ENCODE data around the gene KRTAP5-4.
"Not testable (repeated sequence)": the region's sequence is repeated elsewhere in the genome, so short reads cannot be mapped to it uniquely, and the experiment has no call there.

KRTAP5-4 gene

DNA sequence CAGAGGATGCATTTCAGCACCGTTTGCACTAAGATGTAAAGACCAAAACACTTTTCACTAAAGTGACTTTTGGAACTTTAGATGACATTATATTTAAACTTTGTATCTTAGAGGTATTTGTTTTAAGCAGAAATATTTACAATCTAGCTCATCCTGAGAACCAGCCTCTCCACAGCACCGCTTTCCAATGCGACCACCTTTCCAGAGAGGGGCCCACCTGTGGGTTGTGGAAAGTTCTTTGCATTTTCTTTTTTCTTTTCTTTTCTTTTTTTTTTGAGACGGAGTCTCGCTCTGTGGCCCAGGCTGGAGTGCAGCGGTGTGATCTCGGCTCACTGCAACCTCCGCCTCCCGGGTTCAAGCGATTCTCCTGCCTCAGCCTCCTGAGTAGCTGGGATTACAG, 24.6 kb upstream of the KRTAP5-4 start:
- H2BK5ac ChIP-seq (ENCODE audit: low read length); H2AFZ ChIP-seq (ENCODE audit: low read length); H4K91ac ChIP-seq (ENCODE audit: low read depth, low read length, poor library complexity); H3K4ac ChIP-seq (ENCODE audit: low read length); H3K4me3 ChIP-seq (ENCODE audit: low read length in 2 of 2); H3K27ac ChIP-seq (replicated peaks; ENCODE audit: low read length); H2BK15ac ChIP-seq (ENCODE audit: low read length); H2BK12ac ChIP-seq (ENCODE audit: low read length); H3K23ac ChIP-seq (ENCODE audit: low read depth, low read length, poor library complexity); H3K79me1 ChIP-seq (ENCODE audit: low read depth, low read length); H3K4me2 ChIP-seq (ENCODE audit: insufficient read depth, low read length, poor library complexity, severe bottlenecking); H3K14ac ChIP-seq (ENCODE audit: low read length); H3K9ac ChIP-seq (ENCODE audit: low read depth, low read length, poor library complexity); H2AK5ac ChIP-seq (ENCODE audit: low read depth, low read length); H3K4me1 ChIP-seq (ENCODE audit: control insufficient read depth in 2 of 2, insufficient read depth in 1 of 2, low read depth in 1 of 2, low read length in 2 of 2); H3K9me3 ChIP-seq (replicated peaks in 1 of 2; ENCODE audit: control insufficient read depth in 2 of 2, insufficient read depth in 1 of 2, low read depth in 1 of 2, low read length in 2 of 2); H3K36me3 ChIP-seq (replicated peaks in 1 of 2; ENCODE audit: control insufficient read depth in 2 of 2, insufficient read depth in 2 of 2, low read length in 2 of 2); DNase-seq (ENCODE audit: low spot score); H2BK120ac ChIP-seq (ENCODE audit: low read depth, low read length); H4K8ac ChIP-seq (ENCODE audit: low read depth, low read length); H3K18ac ChIP-seq (ENCODE audit: low read length): not testable (repeated sequence)
- peaks cover 0 to 29% (median 2%) of the 10 kb centered on the region in 3 experiments for H3K27me3 ChIP-seq (ENCODE audit: control insufficient read depth in 3 of 3, insufficient read depth in 3 of 3, low read depth in 1 of 3, low read length in 3 of 3)
- WGBS, 2 donors (ENCODE audit: extremely low coverage in 2 of 2, insufficient read length in 2 of 2, insufficient replicate concordance in 1 of 2) = no CpG with 5 or more reads among the region's 10 CpGs

GRCh38 chr11:1645357-1645821, 23.5 kb upstream of the KRTAP5-4 start:
- Histone ChIP-seq H2AK5ac (ENCODE audit: low read depth, low read length) (peak overlapping the region; percentile 8), H3K27me3 (ENCODE audit: control insufficient read depth in 3 of 3, insufficient read depth in 3 of 3, low read depth in 1 of 3, low read length in 3 of 3) (peaks cover 0 to 31% (median 0%) of the 10 kb centered on the region in 3 experiments), H3K4me1 (ENCODE audit: control insufficient read depth in 2 of 2, insufficient read depth in 1 of 2, low read depth in 1 of 2, low read length in 2 of 2) (no peaks in the 10 kb centered on the region), H3K14ac (ENCODE audit: low read length) (no peak overlapping the region), H4K91ac (ENCODE audit: low read depth, low read length, poor library complexity) (no peak overlapping the region), H2BK12ac (ENCODE audit: low read length) (peak overlapping the region; percentile 26), H3K9me3 (replicated peaks in 1 of 2; ENCODE audit: control insufficient read depth in 2 of 2, insufficient read depth in 1 of 2, low read depth in 1 of 2, low read length in 2 of 2) (no peaks in the 10 kb centered on the region), H3K79me1 (ENCODE audit: low read depth, low read length) (no peaks in the 10 kb centered on the region), H3K9ac (ENCODE audit: low read depth, low read length, poor library complexity) (no peak overlapping the region), H2BK15ac (ENCODE audit: low read length) (peak overlapping the region; percentile 27), H3K4ac (ENCODE audit: low read length) (no peak overlapping the region), H3K18ac (ENCODE audit: low read length) (no peak overlapping the region), H2BK5ac (ENCODE audit: low read length) (no peak overlapping the region), H4K8ac (ENCODE audit: low read depth, low read length) (no peak overlapping the region), H3K4me3 (ENCODE audit: low read length in 2 of 2) (no peak overlapping the region), H3K27ac (replicated peaks; ENCODE audit: low read length) (no peak overlapping the region), H3K23ac (ENCODE audit: low read depth, low read length, poor library complexity) (no peak overlapping the region), H3K36me3 (replicated peaks in 1 of 2; ENCODE audit: control insufficient read depth in 2 of 2, insufficient read depth in 2 of 2, low read length in 2 of 2) (no peaks in the 10 kb centered on the region), H2AFZ (ENCODE audit: low read length) (no peak overlapping the region), H2BK120ac (ENCODE audit: low read depth, low read length) (no peak overlapping the region), H3K4me2 (ENCODE audit: insufficient read depth, low read length, poor library complexity, severe bottlenecking) (no peak overlapping the region)
- no peak for DNase-seq (ENCODE audit: low spot score)
- no CpG with 5 or more reads among the region's 12 CpGs for WGBS, 2 donors (ENCODE audit: extremely low coverage in 2 of 2, insufficient read length in 2 of 2, insufficient replicate concordance in 1 of 2)

- WGBS, 2 donors (ENCODE audit: extremely low coverage in 2 of 2, insufficient read length in 2 of 2, insufficient replicate concordance in 1 of 2) = no CpG with 5 or more reads among the region's 20 CpGs
- H2BK15ac ChIP-seq (ENCODE audit: low read length) = peak overlapping the region; percentile 26
Observed at GRCh38 chr11:1644601-1645356, 22.8 kb upstream of the KRTAP5-4 start.

DNA sequence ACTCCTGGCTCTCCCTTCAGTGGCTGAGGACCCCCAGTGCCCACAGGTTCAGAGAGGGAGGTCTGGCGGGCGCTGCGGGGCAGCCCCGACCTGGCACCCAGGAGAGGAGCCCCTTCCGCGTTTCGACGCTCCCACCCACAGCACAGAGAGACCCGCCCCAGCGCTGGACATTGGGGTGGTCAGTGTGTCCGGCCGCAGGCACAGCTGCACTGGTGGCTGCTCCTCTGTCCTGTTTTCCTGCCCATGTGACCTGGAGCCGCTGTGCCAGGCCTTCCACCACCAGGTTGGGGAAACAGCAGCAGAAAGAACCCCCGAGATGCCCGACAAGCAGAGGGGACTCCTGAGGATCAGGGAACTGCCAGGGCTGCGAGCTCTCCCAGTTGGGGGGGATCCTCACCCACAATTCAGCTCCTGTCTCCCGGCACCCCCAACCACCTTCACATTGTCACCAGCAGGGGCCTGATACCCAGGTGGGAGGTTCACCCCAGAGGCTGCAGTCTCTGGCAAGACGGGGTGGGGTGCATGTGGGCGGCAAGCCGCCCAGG, 21.3 kb upstream of the KRTAP5-4 start:
- Histone ChIP-seq H3K4me3 (ENCODE audit: low read length in 2 of 2) (no peak overlapping the region), H3K27ac (replicated peaks; ENCODE audit: low read length) (no peak overlapping the region), H3K23ac (ENCODE audit: low read depth, low read length, poor library complexity) (no peak overlapping the region), H3K18ac (ENCODE audit: low read length) (peak overlapping the region; percentile 48), H2AK5ac (ENCODE audit: low read depth, low read length) (peak overlapping the region; percentile 83), H3K4me2 (ENCODE audit: insufficient read depth, low read length, poor library complexity, severe bottlenecking) (no peak overlapping the region), H3K9me3 (replicated peaks in 1 of 2; ENCODE audit: control insufficient read depth in 2 of 2, insufficient read depth in 1 of 2, low read depth in 1 of 2, low read length in 2 of 2) (no peaks in the 10 kb centered on the region), H3K36me3 (replicated peaks in 1 of 2; ENCODE audit: control insufficient read depth in 2 of 2, insufficient read depth in 2 of 2, low read length in 2 of 2) (no peaks in the 10 kb centered on the region), H2BK5ac (ENCODE audit: low read length) (peak overlapping the region; percentile 53), H4K8ac (ENCODE audit: low read depth, low read length) (no peak overlapping the region), H2BK15ac (ENCODE audit: low read length) (no peak overlapping the region), H3K4me1 (ENCODE audit: control insufficient read depth in 2 of 2, insufficient read depth in 1 of 2, low read depth in 1 of 2, low read length in 2 of 2) (no peaks in the 10 kb centered on the region), H4K91ac (ENCODE audit: low read depth, low read length, poor library complexity) (no peak overlapping the region), H3K14ac (ENCODE audit: low read length) (no peak overlapping the region), H3K79me1 (ENCODE audit: low read depth, low read length) (no peaks in the 10 kb centered on the region), H3K4ac (ENCODE audit: low read length) (no peak overlapping the region), H3K9ac (ENCODE audit: low read depth, low read length, poor library complexity) (no peak overlapping the region), H2BK120ac (ENCODE audit: low read depth, low read length) (no peak overlapping the region), H2BK12ac (ENCODE audit: low read length) (peak overlapping the region; percentile 84), H2AFZ (ENCODE audit: low read length) (no peak overlapping the region), H3K27me3 (ENCODE audit: control insufficient read depth in 3 of 3, insufficient read depth in 3 of 3, low read depth in 1 of 3, low read length in 3 of 3) (peaks cover 0 to 50% (median 0%) of the 10 kb centered on the region in 3 experiments)
- no peak for DNase-seq (ENCODE audit: low spot score)
- no CpG with 5 or more reads among the region's 20 CpGs for WGBS, 2 donors (ENCODE audit: extremely low coverage in 2 of 2, insufficient read length in 2 of 2, insufficient replicate concordance in 1 of 2)

More at GRCh38 chr11:1644601-1645356, 22.8 kb upstream of the KRTAP5-4 start:
- Histone ChIP-seq H4K91ac (ENCODE audit: low read depth, low read length, poor library complexity) (no peak overlapping the region), H3K9me3 (replicated peaks in 1 of 2; ENCODE audit: control insufficient read depth in 2 of 2, insufficient read depth in 1 of 2, low read depth in 1 of 2, low read length in 2 of 2) (no peaks in the 10 kb centered on the region), H2BK12ac (ENCODE audit: low read length) (no peak overlapping the region), H3K4me2 (ENCODE audit: insufficient read depth, low read length, poor library complexity, severe bottlenecking) (no peak overlapping the region), H3K9ac (ENCODE audit: low read depth, low read length, poor library complexity) (no peak overlapping the region), H2BK5ac (ENCODE audit: low read length) (no peak overlapping the region), H3K18ac (ENCODE audit: low read length) (peak overlapping the region; percentile 13), H3K79me1 (ENCODE audit: low read depth, low read length) (no peaks in the 10 kb centered on the region), H2AK5ac (ENCODE audit: low read depth, low read length) (peak overlapping the region; percentile 8), H4K8ac (ENCODE audit: low read depth, low read length) (no peak overlapping the region), H3K23ac (ENCODE audit: low read depth, low read length, poor library complexity) (no peak overlapping the region), H2AFZ (ENCODE audit: low read length) (no peak overlapping the region), H3K4me1 (ENCODE audit: control insufficient read depth in 2 of 2, insufficient read depth in 1 of 2, low read depth in 1 of 2, low read length in 2 of 2) (no peaks in the 10 kb centered on the region), H2BK120ac (ENCODE audit: low read depth, low read length) (no peak overlapping the region), H3K27me3 (ENCODE audit: control insufficient read depth in 3 of 3, insufficient read depth in 3 of 3, low read depth in 1 of 3, low read length in 3 of 3) (peaks cover 0 to 37% (median 0%) of the 10 kb centered on the region in 3 experiments), H3K4me3 (ENCODE audit: low read length in 2 of 2) (no peak overlapping the region), H3K27ac (replicated peaks; ENCODE audit: low read length) (no peak overlapping the region), H3K4ac (ENCODE audit: low read length) (no peak overlapping the region), H3K14ac (ENCODE audit: low read length) (no peak overlapping the region), H3K36me3 (replicated peaks in 1 of 2; ENCODE audit: control insufficient read depth in 2 of 2, insufficient read depth in 2 of 2, low read length in 2 of 2) (no peaks in the 10 kb centered on the region)
- no peak for DNase-seq (ENCODE audit: low spot score)

Measured in neuronal stem cell (in vitro differentiated cells).